ENCODE results near the gene BARX1.

DNA sequence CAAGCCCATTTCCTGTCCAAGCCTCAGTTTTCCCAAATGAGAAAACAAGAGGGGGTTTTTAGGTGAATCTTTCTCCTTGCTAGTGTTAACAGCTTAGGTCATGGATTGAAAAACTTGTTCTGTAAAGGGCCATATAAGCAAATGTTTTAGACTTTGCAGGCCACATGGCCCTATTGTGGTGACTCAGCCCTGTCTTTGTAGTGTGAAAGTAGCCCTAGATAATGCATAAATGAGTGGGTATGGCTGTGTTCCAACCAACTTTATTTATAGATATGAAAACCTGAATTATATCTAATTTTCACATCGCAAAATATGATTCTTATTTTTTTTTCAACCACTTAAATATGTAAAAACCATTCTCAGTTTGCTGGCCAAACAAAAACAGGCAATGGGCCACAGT is 6.9 kb upstream of the BARX1 start:
- no peak for TF ChIP-seq EZH2phosphoT487 (IDR thresholded peaks at IDR 0.05; ENCODE audit: insufficient read depth, low read depth)
- TF ChIP-seq EZH2 (IDR thresholded peaks at IDR 0.05; ENCODE audit: insufficient read depth, poor library complexity, severe bottlenecking): no peak

Data from GM23248 (cell line).